H1 (cell line): Measurements from ENCODE around the gene AP5Z1.

ENCODE experiments used
- CEBPB ChIP-seq: IDR thresholded peaks from 2 replicates; pipeline ENCODE4 v1.6.1; 2012; ENCODE audit warnings: low read depth, low read length
- EGR1 ChIP-seq: IDR thresholded peaks from 2 replicates; pipeline ENCODE4 v1.6.1; 2011; ENCODE audit warnings: low read depth, low read length, borderline replicate concordance
- EP300 ChIP-seq, 2 experiments: IDR thresholded peaks; 1 replicate in 1 of 2; 2 replicates in 1 of 2; pipeline ENCODE4 v1.6.1; 2011 to 2012; ENCODE audit warnings: low read depth in 2 of 2, low read length in 2 of 2, mild to moderate bottlenecking in 2 of 2, borderline replicate concordance in 1 of 2, inconsistent platforms in 1 of 2, moderate library complexity in 1 of 2
- EZH2 ChIP-seq: fragments of 200-600 bp; sonication (generic); IDR thresholded peaks from 2 replicates; pipeline ENCODE4 v1.7.1; 2012; ENCODE audit warnings: low read depth, mild to moderate bottlenecking, moderate library complexity, low read length, inconsistent platforms; ENCODE audit not compliant: severe bottlenecking
- HDAC2 ChIP-seq, 2 experiments: fragments of 300-600 bp in 1 of 2; sonication (generic) in 1 of 2; IDR thresholded peaks; 2 replicates each; pipeline ENCODE4 v1.6.1; 2011 to 2012; ENCODE audit warnings: low read depth in 2 of 2, low read length in 2 of 2, mild to moderate bottlenecking in 2 of 2, moderate library complexity in 2 of 2, borderline replicate concordance in 1 of 2, inconsistent platforms in 1 of 2
- JUN ChIP-seq: IDR thresholded peaks from 2 replicates; pipeline ENCODE4 v1.6.1; 2011; ENCODE audit warnings: low read depth, mild to moderate bottlenecking, improper control_type of control experiment, low read length
- RNF2 ChIP-seq: fragments of 200-900, 300-1000 bp; sonication (generic); IDR thresholded peaks from 2 replicates; pipeline ENCODE4 v1.7.1; 2016; ENCODE audit warnings: borderline replicate concordance, low read depth, mild to moderate bottlenecking, antibody characterized with exemption, low read length; ENCODE audit not compliant: poor library complexity, severe bottlenecking; ENCODE audit errors: missing control alignments
- SP2 ChIP-seq: IDR thresholded peaks from 2 replicates; pipeline ENCODE4 v1.6.1; 2012; ENCODE audit warnings: mild to moderate bottlenecking, low read length, inconsistent platforms
- TCF12 ChIP-seq: IDR thresholded peaks from 2 replicates; pipeline ENCODE4 v1.6.1; 2011; ENCODE audit warnings: low read depth, mild to moderate bottlenecking, low read length
- TF ChIP-seq, protein P1 (sequence below), 3 experiments: IDR thresholded peaks; 1 replicate in 2 of 3; 2 replicates in 1 of 3; pipeline versions ENCODE4 v1.5.1 to v1.6.1; 2011; ENCODE audit warnings: low read length in 3 of 3, mild to moderate bottlenecking in 3 of 3, inconsistent platforms in 2 of 3, low read depth in 1 of 3, moderate library complexity in 1 of 3; ENCODE audit not compliant: insufficient read depth in 1 of 3; ENCODE audit errors: control extremely low read depth in 1 of 3

DNA sequence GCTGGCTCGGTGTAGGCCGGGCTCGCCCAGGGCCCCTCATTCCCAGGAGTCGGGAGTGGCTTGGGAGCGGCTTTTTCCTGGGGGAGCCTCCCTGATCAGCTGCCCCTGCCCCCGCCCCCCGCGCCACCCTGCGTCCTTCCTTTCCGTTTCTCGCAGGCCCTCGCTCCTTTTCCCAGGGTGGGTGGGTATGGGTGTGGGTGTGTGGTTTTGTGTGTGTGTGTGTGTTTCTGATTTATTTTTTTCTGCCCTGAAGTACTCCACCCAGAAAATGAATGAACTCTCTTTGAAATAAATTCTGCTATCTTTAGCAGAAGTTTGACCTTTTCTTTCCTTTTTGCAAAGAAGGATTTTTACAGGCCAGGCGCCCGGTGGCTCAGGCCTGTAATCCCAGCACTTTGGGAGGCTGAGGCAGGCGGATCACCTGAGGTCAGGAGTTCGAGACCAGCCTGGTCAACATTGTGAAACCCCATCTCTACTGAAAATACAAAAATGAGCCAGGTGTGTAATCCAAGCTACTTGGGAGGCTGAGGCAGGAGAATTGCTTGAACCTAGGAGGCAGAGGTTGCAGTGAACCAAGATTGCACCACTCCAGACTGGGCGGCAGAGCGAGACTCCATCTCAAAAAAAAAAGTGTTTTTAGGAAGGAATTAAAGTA is 30.0 kb upstream of the AP5Z1 start:
- TF ChIP-seq SP2 (no peak), HDAC2 (IDR thresholded peaks at IDR 0.05; ENCODE audit: borderline replicate concordance in 1 of 2, low read depth in 2 of 2, low read length in 2 of 2) (no peak), EP300 (IDR thresholded peaks at IDR 0.05; ENCODE audit: borderline replicate concordance in 1 of 2, low read depth in 2 of 2, low read length in 2 of 2) (no peak), EGR1 (no peak), JUN (no peak), TCF12 (no peak), CEBPB (no peak), EZH2 (no peak), RNF2 (no peak)
- TF ChIP-seq, protein P1, sequence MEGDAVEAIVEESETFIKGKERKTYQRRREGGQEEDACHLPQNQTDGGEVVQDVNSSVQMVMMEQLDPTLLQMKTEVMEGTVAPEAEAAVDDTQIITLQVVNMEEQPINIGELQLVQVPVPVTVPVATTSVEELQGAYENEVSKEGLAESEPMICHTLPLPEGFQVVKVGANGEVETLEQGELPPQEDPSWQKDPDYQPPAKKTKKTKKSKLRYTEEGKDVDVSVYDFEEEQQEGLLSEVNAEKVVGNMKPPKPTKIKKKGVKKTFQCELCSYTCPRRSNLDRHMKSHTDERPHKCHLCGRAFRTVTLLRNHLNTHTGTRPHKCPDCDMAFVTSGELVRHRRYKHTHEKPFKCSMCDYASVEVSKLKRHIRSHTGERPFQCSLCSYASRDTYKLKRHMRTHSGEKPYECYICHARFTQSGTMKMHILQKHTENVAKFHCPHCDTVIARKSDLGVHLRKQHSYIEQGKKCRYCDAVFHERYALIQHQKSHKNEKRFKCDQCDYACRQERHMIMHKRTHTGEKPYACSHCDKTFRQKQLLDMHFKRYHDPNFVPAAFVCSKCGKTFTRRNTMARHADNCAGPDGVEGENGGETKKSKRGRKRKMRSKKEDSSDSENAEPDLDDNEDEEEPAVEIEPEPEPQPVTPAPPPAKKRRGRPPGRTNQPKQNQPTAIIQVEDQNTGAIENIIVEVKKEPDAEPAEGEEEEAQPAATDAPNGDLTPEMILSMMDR (IDR thresholded peaks at IDR 0.05; ENCODE audit: control extremely low read depth in 1 of 3, insufficient read depth in 1 of 3, low read depth in 1 of 3, low read length in 3 of 3) = no peak
